HepG2 (cell line): ENCODE results near the gene MXRA7. TPM values are rescaled to one million over a fixed set of nuclear protein-coding genes. Genes with fewer than 3 reads are reported as not detected.

Experiments used
- AHR ChIP-seq: IDR thresholded peaks from 2 replicates; pipeline ENCODE4 v1.6.1; 2018; ENCODE audit warnings: missing genetic modification reagents, missing compliant biosample characterization
- BRCA1 ChIP-seq: sonication (generic); formaldehyde crosslinking; IDR thresholded peaks from 2 replicates; pipeline ENCODE4 v1.4.0; 2020; ENCODE audit warnings: missing genetic modification reagents
- CTCF ChIP-seq: sonication (generic); formaldehyde crosslinking; IDR thresholded peaks from 2 replicates; pipeline ENCODE4 v1.5.0; 2020; ENCODE audit warnings: mild to moderate bottlenecking, missing genetic modification reagents, moderate library complexity
- GMEB1 ChIP-seq: sonication (generic); formaldehyde crosslinking; IDR thresholded peaks from 2 replicates; pipeline ENCODE4 v1.5.1; 2020; ENCODE audit warnings: missing genetic modification reagents, mild to moderate bottlenecking, borderline replicate concordance
- ISX ChIP-seq: sonication (generic); formaldehyde crosslinking; conservative IDR thresholded peaks from 2 replicates; pipeline ENCODE4 v1.5.0; 2020; ENCODE audit warnings: missing genetic modification reagents
- KDM5B ChIP-seq: sonication (generic); formaldehyde crosslinking; IDR thresholded peaks from 2 replicates; pipeline ENCODE4 v1.4.0; 2020; ENCODE audit warnings: missing genetic modification reagents, mild to moderate bottlenecking, borderline replicate concordance
- MAZ ChIP-seq, 2 experiments: sonication (generic) in 1 of 2; formaldehyde crosslinking in 1 of 2; IDR thresholded peaks; 2 replicates each; pipeline versions ENCODE4 v1.5.0 to v1.6.1; 2012 to 2020; ENCODE audit warnings: low read depth in 2 of 2, mild to moderate bottlenecking in 2 of 2, borderline replicate concordance in 1 of 2, improper control_type of control experiment in 1 of 2, low read length in 1 of 2, missing genetic modification reagents in 1 of 2, moderate library complexity in 1 of 2
- MXD4 ChIP-seq: IDR thresholded peaks from 2 replicates; pipeline ENCODE4 v1.6.1; 2016; ENCODE audit warnings: mild to moderate bottlenecking, missing biosample characterization, missing genetic modification reagents
- RERE ChIP-seq: IDR thresholded peaks from 2 replicates; pipeline ENCODE4 v1.6.1; 2016; ENCODE audit warnings: low read depth, missing genetic modification reagents, missing compliant biosample characterization
- RXRA ChIP-seq: sonication (generic); formaldehyde crosslinking; IDR thresholded peaks from 2 replicates; pipeline ENCODE4 v1.5.1; 2020; ENCODE audit warnings: missing genetic modification reagents
- TBL1XR1 ChIP-seq: fragments of 150-350 bp; IDR thresholded peaks from 2 replicates; pipeline ENCODE4 v1.6.1; 2014; ENCODE audit warnings: borderline replicate concordance, low read length; ENCODE audit not compliant: partially characterized antibody
- YEATS2 ChIP-seq: sonication (generic); formaldehyde crosslinking; IDR thresholded peaks from 2 replicates; pipeline ENCODE4 v1.4.0; 2020; ENCODE audit warnings: missing genetic modification reagents, borderline replicate concordance
- ZNF317 ChIP-seq: sonication (generic); formaldehyde crosslinking; IDR thresholded peaks from 2 replicates; pipeline ENCODE4 v1.5.0; 2020; ENCODE audit warnings: mild to moderate bottlenecking, missing genetic modification reagents
- ZNF552 ChIP-seq: sonication (generic); formaldehyde crosslinking; IDR thresholded peaks from 2 replicates; pipeline ENCODE4 v1.9.0; 2022; ENCODE audit warnings: missing genetic modification reagents, mild to moderate bottlenecking, borderline replicate concordance
- ZNF720 ChIP-seq: sonication (generic); formaldehyde crosslinking; IDR thresholded peaks from 2 replicates; pipeline ENCODE4 v1.4.0; 2020; ENCODE audit warnings: missing genetic modification reagents
- ZNF737 ChIP-seq: sonication (generic); formaldehyde crosslinking; IDR thresholded peaks from 2 replicates; pipeline ENCODE4 v1.5.0; 2020; ENCODE audit warnings: missing genetic modification reagents, mild to moderate bottlenecking, borderline replicate concordance
- ZNF883 ChIP-seq: sonication (generic); formaldehyde crosslinking; IDR thresholded peaks from 2 replicates; pipeline ENCODE4 v1.5.1; 2020; ENCODE audit warnings: mild to moderate bottlenecking, missing genetic modification reagents; ENCODE audit errors: not compliant biosample characterization
- polyA plus RNA-seq, 8 experiments: library from polyadenylated mRNA; depleted of rRNA in 3 of 8; stranded (reverse) in 7 of 8; unstranded in 1 of 8; fragments of >200 nt; fragmentation: Illumina TruSeq in 4 of 8; extraction: Trizol in 4 of 8; gene quantifications; 2 replicates each; pipeline versions ENCODE4 v1.2.1 to v1.2.3, GENCODE V29; 2011 to 2016; ENCODE audit warnings: low read depth in 4 of 8, missing spikeins in 1 of 8, mixed read lengths in 1 of 8; ENCODE audit not compliant: insufficient read depth in 1 of 8
- total RNA-seq, 5 experiments: library from RNA; depleted of rRNA; stranded (reverse); fragments of >200 nt; fragmentation: Illumina TruSeq; extraction: Trizol; gene quantifications; 2 replicates each; pipeline ENCODE4 v1.2.3, GENCODE V29; 2016; ENCODE audit warnings: low read depth in 1 of 5

Gene MXRA7
- total and polyA plus RNA-seq, 2 of the 13 experiments (the other 11 are each of a cell fraction or from before 2014, with no cell fraction given) = 44.8 to 112 TPM

GRCh38 chr17:76700617-76701470, 9.9 kb downstream of the MXRA7 start (continued):
- peak; percentile 76 for TF ChIP-seq MAZ (IDR thresholded peaks at IDR 0.05; ENCODE audit: borderline replicate concordance, low read depth, low read length)
- TF ChIP-seq MAZ (CRISPR knock-in tag; IDR thresholded peaks at IDR 0.05; ENCODE audit: low read depth) = 0 out of 2 replicates have a peak, but pooled peaks have one; percentile 20
- peak; percentile 90; the same call in 1 of the 2 replicates for TF ChIP-seq ZNF317
- 0 out of 2 replicates have a peak, but pooled peaks have one; percentile 85 for TF ChIP-seq ZNF737 (CRISPR knock-in tag)
- no peak for TF ChIP-seq YEATS2 (CRISPR knock-in tag)
- no peak for TF ChIP-seq ISX (CRISPR knock-in tag)
- peak; percentile 27; the same call in 1 of the 2 replicates for TF ChIP-seq CTCF (CRISPR knock-in tag)
- TF ChIP-seq ZNF552 = no peak; the same call in 1 of the 2 replicates
- no peak for TF ChIP-seq AHR (CRISPR knock-in tag)
- no peak; the same call in 1 of the 2 replicates for TF ChIP-seq RERE (CRISPR knock-in tag)
- peak; percentile 23; the same call in 1 of the 2 replicates for TF ChIP-seq MXD4 (CRISPR knock-in tag)
- TF ChIP-seq ZNF720 = no peak
- TF ChIP-seq RXRA (CRISPR knock-in tag) = no peak; the same call in 1 of the 2 replicates
- TF ChIP-seq ZNF883 (CRISPR knock-in tag) = peak; percentile 69
- peak; percentile 93 for TF ChIP-seq KDM5B (CRISPR knock-in tag)
- peak; percentile 89; the same call in 1 of the 2 replicates for TF ChIP-seq BRCA1 (CRISPR knock-in tag)
- peak; percentile 61; the same call in 1 of the 2 replicates for TF ChIP-seq GMEB1
- TF ChIP-seq TBL1XR1 = peak; percentile 38
